SKM-1 treated with dmso at 0.1 percent for 144 hours (cell line): Measurements from ENCODE around the gene CELSR1.
A peak's percentile ranks its signal among the peaks of the same experiment; 100 is the strongest.
"Not testable (repeated sequence)": the region's sequence is repeated elsewhere in the genome, so short reads cannot be mapped to it uniquely, and the experiment has no call there.

ENCODE experiments used
- DNase-seq: peaks from one replicate; lab custom pipeline; 2025; ENCODE audit not compliant: unreplicated experiment; lab: John Stamatoyannopoulos, UW

Gene CELSR1

GRCh38 chr22:46335201-46336118 lies 202.0 kb downstream of the CELSR1 start, which contains the start of gene TRMU:
TRMU (plus strand) TSS chr22:46335714; CDS start chr22:46335765, 51 bp downstream.
- DNase-seq = peak; percentile 69

- DNase-seq = no peak
Measured at GRCh38 chr22:46331496-46331895, 205.9 kb downstream of the CELSR1 start.

- no peak for DNase-seq
Measured at GRCh38 chr22:46330426-46330825, 207.0 kb downstream of the CELSR1 start.

GRCh38 chr22:46329616-46330015 lies 207.8 kb downstream of the CELSR1 start:
- DNase-seq = no peak

- DNase-seq = no peak
Measured at GRCh38 chr22:46328797-46329196, 208.6 kb downstream of the CELSR1 start.

GRCh38 chr22:46327691-46328465 lies 209.5 kb downstream of the CELSR1 start:
- no peak for DNase-seq

- no peak for DNase-seq
Measured at GRCh38 chr22:46326066-46326680, 211.2 kb downstream of the CELSR1 start.

GRCh38 chr22:46323162-46323561 lies 214.3 kb downstream of the CELSR1 start:
- no peak for DNase-seq

- DNase-seq = no peak
Measured at GRCh38 chr22:46322711-46323110, 214.7 kb downstream of the CELSR1 start.

GRCh38 chr22:46320716-46321386 lies 216.6 kb downstream of the CELSR1 start:
- no peak for DNase-seq

- DNase-seq = no peak
Measured at GRCh38 chr22:46320166-46320710, 217.2 kb downstream of the CELSR1 start.

- no peak for DNase-seq
Measured at GRCh38 chr22:46319319-46319718, 218.1 kb downstream of the CELSR1 start.

- no peak for DNase-seq
Measured at GRCh38 chr22:46318576-46318975, 218.8 kb downstream of the CELSR1 start.

GRCh38 chr22:46317646-46318045 lies 219.8 kb downstream of the CELSR1 start:
- DNase-seq = no peak

GRCh38 chr22:46315976-46316375 lies 221.4 kb downstream of the CELSR1 start:
- DNase-seq = no peak

- not testable (repeated sequence) for DNase-seq
Measured at GRCh38 chr22:46312848-46313247, 224.6 kb downstream of the CELSR1 start.

- no peak for DNase-seq
Measured at GRCh38 chr22:46312056-46312455, 225.4 kb downstream of the CELSR1 start.
